GM23248 (cell line): ENCODE data around the gene EGFL7. TPM values are rescaled to one million over a fixed set of nuclear protein-coding genes. Genes with fewer than 3 reads are reported as not detected.

ENCODE experiments used
- DNase-seq: peaks from one replicate; pipeline ENCODE4 v3.0.0-alpha.2; 2015
- H2AFZ ChIP-seq: fragments of 200-600 bp; sonication (generic); 2 replicates; pipeline ENCODE4 v1.6.1; 2016; ENCODE audit warnings: antibody characterized with exemption
- H3F3A ChIP-seq: fragments of 200-600 bp; sonication (generic); 2 replicates; pipeline ENCODE4 v1.6.1; 2016; ENCODE audit warnings: mild to moderate bottlenecking, antibody characterized with exemption, mixed run types; ENCODE audit not compliant: insufficient read depth
- H3K27ac ChIP-seq: fragments of 200-600 bp; sonication (generic); 2 replicates; pipeline ENCODE4 v1.5.1; 2016; ENCODE audit warnings: mild to moderate bottlenecking
- H3K27me3 ChIP-seq: fragments of 200-600 bp; sonication (generic); replicated peaks from 2 replicates; pipeline ENCODE4 v1.6.1; 2016; ENCODE audit warnings: mild to moderate bottlenecking; ENCODE audit not compliant: insufficient read depth
- H3K36me3 ChIP-seq: fragments of 200-600 bp; sonication (generic); 2 replicates; pipeline ENCODE4 v1.6.1; 2016; ENCODE audit warnings: low read depth, mild to moderate bottlenecking
- H3K4me1 ChIP-seq: fragments of 200-600 bp; sonication (generic); 2 replicates; pipeline ENCODE4 v1.6.1; 2016; ENCODE audit warnings: mild to moderate bottlenecking; ENCODE audit not compliant: insufficient read depth
- H3K4me2 ChIP-seq: fragments of 200-600 bp; sonication (generic); one replicate; pipeline ENCODE4 v1.6.1; 2016; ENCODE audit warnings: mild to moderate bottlenecking; ENCODE audit not compliant: unreplicated experiment
- H3K4me3 ChIP-seq: fragments of 200-600 bp; sonication (generic); 2 replicates; pipeline ENCODE4 v1.5.1; 2016; ENCODE audit warnings: mild to moderate bottlenecking
- H3K79me2 ChIP-seq: fragments of 200-600 bp; sonication (generic); 2 replicates; pipeline ENCODE4 v1.6.1; 2016; ENCODE audit warnings: mild to moderate bottlenecking; ENCODE audit not compliant: insufficient read depth
- H3K9ac ChIP-seq: fragments of 200-600 bp; sonication (generic); 2 replicates; pipeline ENCODE4 v1.6.1; 2016; ENCODE audit warnings: mild to moderate bottlenecking
- H3K9me2 ChIP-seq: fragments of 200-600 bp; sonication (generic); 2 replicates; pipeline ENCODE4 v1.6.1; 2016; ENCODE audit warnings: mixed run types, mild to moderate bottlenecking, moderate library complexity; ENCODE audit not compliant: insufficient read depth
- H3K9me3 ChIP-seq: fragments of 200-600 bp; sonication (generic); one replicate; pipeline ENCODE4 v1.6.1; 2017; ENCODE audit warnings: low read depth
- H4K20me1 ChIP-seq: fragments of 200-600 bp; sonication (generic); 2 replicates; pipeline ENCODE4 v1.6.0; 2016; ENCODE audit not compliant: insufficient read depth
- EZH2 ChIP-seq: fragments of 200-600 bp; sonication (generic); IDR thresholded peaks from 2 replicates; pipeline ENCODE4 v1.6.1; 2018; ENCODE audit warnings: antibody characterized with exemption, mild to moderate bottlenecking; ENCODE audit not compliant: insufficient read depth, poor library complexity, severe bottlenecking
- EZH2phosphoT487 ChIP-seq: fragments of 200-600 bp; sonication (generic); IDR thresholded peaks from 2 replicates; pipeline ENCODE4 v1.6.1; 2018; ENCODE audit warnings: antibody characterized with exemption, moderate library complexity, mild to moderate bottlenecking, low read depth; ENCODE audit not compliant: insufficient read depth
- WGBS, 2 experiments: methylation state at CpG; one replicate each; pipeline ENCODE4 v1.1.6; 2015 to 2017; ENCODE audit warnings: low lambda C conversion rate in 2 of 2, low coverage in 1 of 2; ENCODE audit errors: missing lambda C conversion rate in 2 of 2; 5-methylcytosine and 5-hydroxymethylcytosine counted together
- in situ Hi-C: fragments of 300-500 bp; cut with MboI; formaldehyde crosslinking; loops from 2 replicates; pipeline ENCODE4 v1.15.0; 2020
- polyA plus RNA-seq: library from polyadenylated mRNA; unstranded; fragments of >200 nt; fragmentation: Nextera tagmentation; extraction: Ambion mirVana; gene quantifications from 2 replicates; pipeline ENCODE4 v1.2.1, GENCODE V29; 2016
- total RNA-seq: library from RNA; depleted of rRNA; stranded (reverse); fragments of >200 nt; shearing (Covaris generic); gene quantifications from 2 replicates; pipeline ENCODE4 v1.2.3, GENCODE V29; 2014

EGFL7 gene
- total and polyA plus RNA-seq, 2 experiments from 2014 or later: 13.7 to 15.3 TPM

DNA sequence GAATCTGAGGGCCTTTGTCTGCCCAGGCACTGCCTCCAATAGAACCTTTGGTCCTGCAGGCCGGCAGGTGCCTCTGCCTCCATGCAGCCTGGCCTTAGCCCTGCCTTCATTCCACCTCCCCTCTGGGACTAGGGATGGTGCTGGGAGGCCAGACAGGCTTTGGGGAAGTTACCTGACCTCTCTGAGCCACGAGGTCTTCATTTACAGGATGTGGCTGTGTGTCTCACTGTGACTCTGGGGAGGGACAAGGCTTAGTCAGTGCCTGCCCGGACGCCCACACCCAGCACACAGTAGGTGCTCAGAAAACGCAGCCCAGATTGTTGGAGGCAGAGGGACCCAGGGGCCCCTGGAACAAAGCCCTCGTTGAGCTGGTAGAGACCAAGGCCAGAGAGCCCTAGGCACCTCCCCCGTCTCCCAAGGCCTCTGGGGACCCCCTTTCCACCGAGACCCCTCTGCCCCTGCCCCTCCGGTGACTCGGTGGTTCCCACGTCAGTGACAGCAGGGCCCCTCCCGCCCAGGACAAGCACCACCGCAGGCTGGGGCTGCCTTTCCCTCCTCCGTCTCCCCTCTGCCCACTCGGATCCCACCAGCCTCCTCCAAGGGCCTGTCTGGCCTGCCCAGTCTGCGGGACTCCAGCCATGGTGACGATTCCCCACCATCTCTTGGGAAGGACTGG is 46.9 kb upstream of the EGFL7 start:
- H3K27me3 ChIP-seq: no peaks in the 10 kb centered on the region
- H3K36me3 ChIP-seq: no peaks in the 10 kb centered on the region
- in situ Hi-C loops: no loop called here
- H3K9ac ChIP-seq: no peak overlapping the region
- H3K9me3 ChIP-seq: no peaks in the 10 kb centered on the region
- no peak overlapping the region for H3K4me2 ChIP-seq
- no peak overlapping the region for H3K4me3 ChIP-seq
- no peak overlapping the region for H3K27ac ChIP-seq
- no peak overlapping the region for H2AFZ ChIP-seq
- TF ChIP-seq EZH2: no peak
- TF ChIP-seq EZH2phosphoT487: no peak
- 71 to 79% methylated on average over 16 to 17 of the region's 17 CpGs for WGBS, 2 experiments
- H3F3A ChIP-seq: no peaks in the 10 kb centered on the region
- H4K20me1 ChIP-seq: no peaks in the 10 kb centered on the region
- H3K9me2 ChIP-seq: no peaks in the 10 kb centered on the region
- H3K4me1 ChIP-seq: no peaks in the 10 kb centered on the region
- H3K79me2 ChIP-seq: no peaks in the 10 kb centered on the region
- DNase-seq: no peak

DNA sequence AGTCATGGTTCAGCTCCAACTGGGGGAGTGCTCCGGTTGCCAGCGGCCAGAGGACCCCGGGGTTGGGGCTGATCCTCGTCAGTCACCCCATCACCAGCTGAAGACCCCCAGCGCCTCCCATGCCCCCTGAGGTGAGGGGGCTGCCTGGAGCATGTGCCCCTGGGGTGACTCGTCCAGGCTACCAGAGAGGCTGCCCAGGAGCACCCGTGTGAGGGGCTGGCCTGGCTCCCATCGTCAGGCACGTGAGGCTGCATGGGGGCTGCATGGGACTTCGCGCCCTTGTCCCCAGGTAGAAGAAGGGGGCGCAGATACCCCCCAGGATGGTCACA is 46.4 kb upstream of the EGFL7 start:
- Histone ChIP-seq H3K36me3 (no peaks in the 10 kb centered on the region), H3K9me2 (no peaks in the 10 kb centered on the region), H3K4me2 (no peak overlapping the region), H3K27ac (no peak overlapping the region), H2AFZ (no peak overlapping the region), H3K79me2 (no peaks in the 10 kb centered on the region), H3K9ac (no peak overlapping the region), H4K20me1 (no peaks in the 10 kb centered on the region), H3K9me3 (no peaks in the 10 kb centered on the region), H3K4me1 (no peaks in the 10 kb centered on the region), H3F3A (no peaks in the 10 kb centered on the region), H3K27me3 (no peaks in the 10 kb centered on the region), H3K4me3 (no peak overlapping the region)
- 68 to 69% methylated on average over 12 of the region's 12 CpGs for WGBS, 2 experiments
- in situ Hi-C loops: no loop called here
- no peak for DNase-seq
- no peak for TF ChIP-seq EZH2

DNA sequence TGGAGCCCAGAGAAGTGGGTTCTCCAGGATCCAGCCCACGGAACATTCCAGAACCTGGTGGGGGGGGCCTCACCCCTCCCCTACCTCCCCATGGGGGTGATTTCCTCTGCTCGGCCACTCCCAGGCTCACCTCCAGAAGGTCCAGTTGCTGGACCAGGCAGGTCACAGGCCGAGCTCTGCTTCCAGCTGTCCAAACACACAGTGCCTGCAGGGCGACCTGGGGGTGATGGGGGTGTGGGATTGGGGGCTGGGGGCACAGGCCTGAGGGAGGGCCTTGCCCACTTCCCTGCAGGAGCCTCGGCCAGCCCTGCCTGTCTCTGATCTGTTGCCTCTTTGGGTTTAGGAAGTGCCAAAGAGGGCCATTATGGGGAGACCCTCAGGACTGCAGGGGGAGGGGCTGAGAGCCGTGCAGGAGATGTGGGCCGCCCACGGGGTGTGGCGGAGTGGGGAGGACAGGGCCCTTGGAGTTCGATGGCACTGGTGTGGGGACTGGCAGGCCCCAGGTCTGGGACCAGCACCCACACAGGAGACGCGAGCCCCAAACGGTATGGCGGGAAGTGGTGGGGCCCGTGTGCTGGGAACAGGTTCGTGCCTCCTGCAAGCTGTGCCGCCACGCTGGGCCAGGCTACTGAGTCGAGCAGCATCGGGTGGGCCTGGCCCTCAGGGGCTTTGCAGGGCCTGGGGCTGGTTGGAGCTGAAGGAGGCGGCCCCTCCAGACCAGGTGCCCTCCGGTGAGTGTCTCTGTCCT is 45.6 kb upstream of the EGFL7 start:
- in situ Hi-C loops: no loop called here
- no peak overlapping the region for H2AFZ ChIP-seq
- H3K9me3 ChIP-seq: no peaks in the 10 kb centered on the region
- TF ChIP-seq EZH2phosphoT487 (no peak), EZH2 (no peak)
- no peak overlapping the region for H3K27ac ChIP-seq
- DNase-seq: no peak
- no peaks in the 10 kb centered on the region for H3K27me3 ChIP-seq
- no peaks in the 10 kb centered on the region for H3K4me1 ChIP-seq
- H4K20me1 ChIP-seq: no peaks in the 10 kb centered on the region
- H3K4me3 ChIP-seq: no peak overlapping the region
- no peaks in the 10 kb centered on the region for H3K79me2 ChIP-seq
- no peaks in the 10 kb centered on the region for H3K9me2 ChIP-seq
- 58 to 61% methylated on average over 21 to 22 of the region's 22 CpGs for WGBS, 2 experiments
- no peaks in the 10 kb centered on the region for H3K36me3 ChIP-seq
- no peak overlapping the region for H3K4me2 ChIP-seq
- no peak overlapping the region for H3K9ac ChIP-seq
- H3F3A ChIP-seq: no peaks in the 10 kb centered on the region

DNA sequence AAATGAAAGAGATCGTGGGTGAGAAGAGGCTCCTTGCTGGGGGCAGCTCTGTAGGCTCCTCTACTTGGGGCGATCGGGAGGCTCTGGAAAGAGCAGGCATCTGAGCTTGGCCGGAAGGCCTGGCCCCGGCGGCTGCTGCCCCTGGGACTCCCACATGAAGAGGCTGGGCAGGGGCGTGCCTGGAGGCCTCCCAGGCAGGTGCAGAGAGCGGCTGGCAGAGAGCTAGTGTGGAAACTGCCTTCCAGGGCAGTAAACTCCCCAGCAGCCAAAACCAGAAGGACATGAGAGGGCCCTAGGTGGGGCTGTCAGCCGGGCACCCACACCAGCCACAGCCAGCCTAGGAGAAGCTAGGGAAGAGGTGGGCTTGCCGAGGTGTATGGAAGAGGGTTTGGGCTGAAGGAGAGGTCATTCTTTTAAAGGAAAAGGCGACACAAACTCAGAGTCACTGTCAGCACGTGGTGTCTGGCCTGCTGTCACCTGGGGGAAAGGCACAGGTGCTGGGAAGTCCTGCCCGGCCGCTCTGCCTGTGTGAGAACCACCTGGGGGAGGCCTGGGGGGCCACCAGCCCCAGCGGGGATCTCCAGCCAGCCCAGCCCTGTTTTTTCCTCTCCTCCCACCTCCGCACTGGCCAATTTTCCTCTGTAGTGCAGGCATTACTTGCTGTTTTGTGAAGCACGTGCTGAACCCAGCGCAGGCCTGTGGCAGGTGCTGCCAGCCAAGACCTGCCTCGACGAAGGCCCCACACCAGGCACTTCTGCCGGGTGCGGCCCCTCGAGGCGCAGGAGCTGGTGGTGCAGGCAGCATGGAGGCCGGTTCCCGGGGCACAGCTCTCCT is 44.8 kb upstream of the EGFL7 start:
- H3K4me3 ChIP-seq: no peak overlapping the region
- H3K36me3 ChIP-seq: no peaks in the 10 kb centered on the region
- no peaks in the 10 kb centered on the region for H3K4me1 ChIP-seq
- no peaks in the 10 kb centered on the region for H3K9me2 ChIP-seq
- H3K27me3 ChIP-seq: no peaks in the 10 kb centered on the region
- no peaks in the 10 kb centered on the region for H3K9me3 ChIP-seq
- WGBS, 2 experiments: 79 to 80% methylated on average over 23 to 25 of the region's 26 CpGs
- no peak overlapping the region for H3K9ac ChIP-seq
- no peak overlapping the region for H2AFZ ChIP-seq
- H3K79me2 ChIP-seq: no peaks in the 10 kb centered on the region
- H4K20me1 ChIP-seq: no peaks in the 10 kb centered on the region
- H3F3A ChIP-seq: no peaks in the 10 kb centered on the region
- H3K4me2 ChIP-seq: no peak overlapping the region
- TF ChIP-seq EZH2 (no peak), EZH2phosphoT487 (no peak)
- no peak for DNase-seq
- H3K27ac ChIP-seq: no peak overlapping the region
- in situ Hi-C loops: no loop called here
